Fibroblast of villous mesenchyme (primary cell): ENCODE data around the gene ABLIM1. TPM values are rescaled to one million over a fixed set of nuclear protein-coding genes. Genes with fewer than 3 reads are reported as not detected.

Experiments used
- DNase-seq: peaks from one replicate; pipeline ENCODE4 v3.0.0-alpha.2; 2010; ENCODE audit warnings: low read depth
- H3K4me3 ChIP-seq: 2 replicates; pipeline ENCODE4 v1.5.1; 2011; ENCODE audit warnings: low read depth, mild to moderate bottlenecking, low read length
- CTCF ChIP-seq: IDR thresholded peaks from 2 replicates; pipeline ENCODE4 v1.5.1; 2012; ENCODE audit warnings: low read depth, mild to moderate bottlenecking, low read length; ENCODE audit not compliant: insufficient read depth
- total RNA-seq: library from RNA; depleted of rRNA; stranded (reverse); fragments of >200 nt; gene quantifications from 2 replicates; pipeline ENCODE4 v1.2.3, GENCODE V29; 2012

The ABLIM1 gene
- total RNA-seq, 1 donor = 18.6 TPM

- TF ChIP-seq CTCF = no peak
- DNase-seq = no peak
- no peak overlapping the region for H3K4me3 ChIP-seq
These were observed 8.7 kb downstream of the ABLIM1 start for GRCh38 chr10:114649217-114649903.

- peak; percentile 93 for DNase-seq
- H3K4me3 ChIP-seq = no peak overlapping the region
- no peak for TF ChIP-seq CTCF
These were observed 9.7 kb downstream of the ABLIM1 start for GRCh38 chr10:114648368-114648767.

GRCh38 chr10:114647545-114648138, 10.4 kb downstream of the ABLIM1 start:
- TF ChIP-seq CTCF = no peak
- H3K4me3 ChIP-seq = no peak overlapping the region
- peak; percentile 50 for DNase-seq

GRCh38 chr10:114646426-114646825, 11.6 kb downstream of the ABLIM1 start:
- DNase-seq = no peak
- no peak overlapping the region for H3K4me3 ChIP-seq
- no peak for TF ChIP-seq CTCF

GRCh38 chr10:114645706-114646105, 12.4 kb downstream of the ABLIM1 start:
- H3K4me3 ChIP-seq = no peak overlapping the region
- TF ChIP-seq CTCF = no peak
- peak; percentile 46 for DNase-seq

GRCh38 chr10:114643158-114643557, 14.9 kb downstream of the ABLIM1 start:
- TF ChIP-seq CTCF = no peak
- no peak overlapping the region for H3K4me3 ChIP-seq
- no peak for DNase-seq
